H9 (cell line): ENCODE data around the gene DCAF6. TPM values are rescaled to one million over a fixed set of nuclear protein-coding genes. Genes with fewer than 3 reads are reported as not detected.
A peak's percentile ranks its signal among the peaks of the same experiment; 100 is the strongest.

Experiments
- DNase-seq: peaks from one replicate; pipeline ENCODE4 v3.0.0-alpha.2; 2017
- H2AFZ ChIP-seq: one replicate; pipeline ENCODE4 v1.6.1; 2013; ENCODE audit warnings: mild to moderate bottlenecking, low read length, control low read depth, moderate library complexity
- H2AK5ac ChIP-seq: 2 replicates; pipeline ENCODE4 v1.6.1; 2013; ENCODE audit warnings: low read length, control low read depth, mixed read lengths; ENCODE audit not compliant: insufficient read length
- H2BK120ac ChIP-seq: one replicate; pipeline ENCODE4 v1.6.1; 2013; ENCODE audit warnings: low read depth, mild to moderate bottlenecking, low read length, control low read depth, inconsistent platforms; ENCODE audit not compliant: poor library complexity, severe bottlenecking
- H2BK12ac ChIP-seq: 2 replicates; pipeline ENCODE4 v1.6.1; 2013; ENCODE audit warnings: low read length, control low read depth, mixed read lengths, low read depth; ENCODE audit not compliant: insufficient read length
- H2BK15ac ChIP-seq: 2 replicates; pipeline ENCODE4 v1.6.1; 2013; ENCODE audit warnings: low read depth, low read length, control low read depth
- H2BK20ac ChIP-seq: one replicate; pipeline ENCODE4 v1.6.1; 2013; ENCODE audit warnings: low read depth, mild to moderate bottlenecking, low read length, control low read depth, inconsistent platforms; ENCODE audit not compliant: poor library complexity, severe bottlenecking
- H2BK5ac ChIP-seq: 2 replicates; pipeline ENCODE4 v1.6.1; 2013; ENCODE audit warnings: low read length, control low read depth, mixed read lengths; ENCODE audit not compliant: insufficient read length
- H3K14ac ChIP-seq: 2 replicates; pipeline ENCODE4 v1.6.1; 2013; ENCODE audit warnings: low read length, control low read depth; ENCODE audit not compliant: insufficient read depth
- H3K18ac ChIP-seq: 2 replicates; pipeline ENCODE4 v1.6.1; 2013; ENCODE audit warnings: low read depth, mild to moderate bottlenecking, mixed read lengths, low read length, control low read depth; ENCODE audit not compliant: insufficient read length
- H3K23ac ChIP-seq: 2 replicates; pipeline ENCODE4 v1.6.1; 2013; ENCODE audit warnings: low read length, control low read depth, mixed read lengths, low read depth; ENCODE audit not compliant: insufficient read length
- H3K23me2 ChIP-seq: 2 replicates; pipeline ENCODE4 v1.6.1; 2013; ENCODE audit warnings: low read depth, mild to moderate bottlenecking, mixed read lengths, low read length, control low read depth; ENCODE audit not compliant: insufficient read length, poor library complexity, severe bottlenecking
- H3K27ac ChIP-seq: 2 replicates; pipeline ENCODE4 v1.5.1; 2013; ENCODE audit warnings: low read length, control low read depth, mixed read lengths, low read depth; ENCODE audit not compliant: insufficient read length
- H3K27me3 ChIP-seq: 2 replicates; pipeline ENCODE4 v1.6.1; 2013; ENCODE audit warnings: low read length, control low read depth, inconsistent platforms; ENCODE audit not compliant: insufficient read depth
- H3K4ac ChIP-seq: 2 replicates; pipeline ENCODE4 v1.6.1; 2013; ENCODE audit warnings: low read depth, mild to moderate bottlenecking, control low read depth, inconsistent platforms, low read length, moderate library complexity
- H3K4me1 ChIP-seq: 2 replicates; pipeline ENCODE4 v1.6.1; 2013; ENCODE audit warnings: low read length, control low read depth, inconsistent platforms; ENCODE audit not compliant: insufficient read depth
- H3K4me2 ChIP-seq: 2 replicates; pipeline ENCODE4 v1.6.1; 2013; ENCODE audit warnings: low read length, control low read depth, mixed read lengths; ENCODE audit not compliant: insufficient read length, insufficient read depth
- H3K56ac ChIP-seq: 2 replicates; pipeline ENCODE4 v1.6.1; 2013; ENCODE audit warnings: low read depth, mild to moderate bottlenecking, mixed read lengths, low read length, control low read depth; ENCODE audit not compliant: insufficient read length
- H3K79me1 ChIP-seq: 2 replicates; pipeline ENCODE4 v1.6.1; 2013; ENCODE audit warnings: low read depth, mild to moderate bottlenecking, moderate library complexity, low read length, control low read depth, inconsistent platforms; ENCODE audit not compliant: insufficient read depth, poor library complexity, severe bottlenecking
- H3K79me2 ChIP-seq: 2 replicates; pipeline ENCODE4 v1.6.1; 2013; ENCODE audit warnings: low read length, control low read depth, inconsistent platforms; ENCODE audit not compliant: insufficient read depth
- H3K9ac ChIP-seq: 2 replicates; pipeline ENCODE4 v1.6.1; 2013; ENCODE audit warnings: low read length, control low read depth, mixed read lengths; ENCODE audit not compliant: insufficient read length; ENCODE audit errors: extremely low read depth
- H3K9me3 ChIP-seq: one replicate; pipeline ENCODE4 v1.6.1; 2013; ENCODE audit warnings: low read depth, low read length, inconsistent platforms; ENCODE audit not compliant: control insufficient read depth
- H3T11ph ChIP-seq: one replicate; pipeline ENCODE4 v1.6.1; 2013; ENCODE audit warnings: mild to moderate bottlenecking, low read length, control low read depth, inconsistent platforms
- H4K20me1 ChIP-seq: one replicate; pipeline ENCODE4 v1.6.1; 2013; ENCODE audit not compliant: control insufficient read depth, insufficient read length, insufficient read depth
- H4K5ac ChIP-seq: 2 replicates; pipeline ENCODE4 v1.6.1; 2013; ENCODE audit warnings: low read depth, mild to moderate bottlenecking, mixed read lengths, low read length, control low read depth; ENCODE audit not compliant: insufficient read length
- H4K8ac ChIP-seq: replicated peaks from 2 replicates; pipeline ENCODE4 v1.6.1; 2013; ENCODE audit warnings: low read length, control low read depth, mixed read lengths, low read depth; ENCODE audit not compliant: insufficient read length
- H4K91ac ChIP-seq: 2 replicates; pipeline ENCODE4 v1.6.1; 2013; ENCODE audit warnings: low read depth, mild to moderate bottlenecking, moderate library complexity, mixed read lengths, low read length, control low read depth; ENCODE audit not compliant: insufficient read length
- H3K27ac Mint-ChIP-seq, 3 experiments: 2 replicates in 2 of 3; 3 replicates in 1 of 3; pipeline ENCODE4 v1.8.0; 2020 to 2021; ENCODE audit warnings: mixed read lengths in 3 of 3, mild to moderate bottlenecking in 1 of 3, moderate library complexity in 1 of 3
- H3K27me3 Mint-ChIP-seq: 2 replicates; pipeline ENCODE4 v1.8.0; 2021; ENCODE audit warnings: low read depth, mild to moderate bottlenecking, moderate library complexity, mixed read lengths
- H3K36me3 Mint-ChIP-seq, 3 experiments: 2 replicates in 2 of 3; 3 replicates in 1 of 3; pipeline ENCODE4 v1.8.0; 2020 to 2021; ENCODE audit warnings: low read depth in 3 of 3, mixed read lengths in 3 of 3; ENCODE audit not compliant: insufficient read depth in 1 of 3
- H3K4me1 Mint-ChIP-seq, 2 experiments: 2 replicates each; pipeline ENCODE4 v1.8.0; 2020; ENCODE audit warnings: mixed read lengths in 2 of 2
- H3K4me3 Mint-ChIP-seq, 2 experiments: 2 replicates in 1 of 2; 3 replicates in 1 of 2; pipeline ENCODE4 v1.8.0; 2020 to 2021; ENCODE audit warnings: mild to moderate bottlenecking in 2 of 2, mixed read lengths in 2 of 2, moderate library complexity in 1 of 2
- H3K9me3 Mint-ChIP-seq, 2 experiments: 2 replicates in 1 of 2; 3 replicates in 1 of 2; pipeline ENCODE4 v1.8.0; 2020; ENCODE audit warnings: mild to moderate bottlenecking in 2 of 2, mixed read lengths in 2 of 2, moderate library complexity in 1 of 2
- CTCF ChIP-seq: fragments of 200-600 bp; sonication (generic); conservative IDR thresholded peaks from 3 replicates; pipeline ENCODE4 v1.8.0; 2021; ENCODE audit warnings: antibody characterized with exemption, mild to moderate bottlenecking
- WGBS: extraction: QIAGEN DNeasy Blood & Tissue Kit; methylation state at CpG from one replicate; pipeline ENCODE4 v1.1.7; 2013; ENCODE audit warnings: missing lambda C conversion rate, low lambda C conversion rate, mixed read lengths; ENCODE audit not compliant: insufficient read length; ENCODE audit errors: extremely low coverage; 5-methylcytosine and 5-hydroxymethylcytosine counted together
- total RNA-seq: library from RNA; stranded (reverse); gene quantifications from 2 replicates; pipeline ENCODE4 v1.2.1, GENCODE V29; 2021

The DCAF6 gene
- total RNA-seq, 1 experiment from 2014 or later = 16.0 TPM

GRCh38 chr1:167999877-168000276 is 63.4 kb downstream of the DCAF6 start:
- Mint-ChIP-seq H3K27me3 (no peaks in the 10 kb centered on the region), H3K36me3 (peaks cover 0 to 15% (median 8%) of the 10 kb centered on the region in 3 experiments; a peak in 4 of 7 replicates), H3K27ac (0 out of 7 replicates have a peak overlapping the region, but pooled peaks of 1 of the 3 experiments have one; percentile 5), H3K4me3 (no peak overlapping the region), H3K9me3 (no peaks in the 10 kb centered on the region), H3K4me1 (peaks cover 6 to 11% of the 10 kb centered on the region in 2 experiments)
- H2AFZ ChIP-seq = no peak overlapping the region
- no peaks in the 10 kb centered on the region for H3K23me2 ChIP-seq
- H3K9ac ChIP-seq = no peak overlapping the region
- no peak overlapping the region for H4K91ac ChIP-seq
- no peak overlapping the region for H3K4me2 ChIP-seq
- no peaks in the 10 kb centered on the region for H3K9me3 ChIP-seq
- no peaks in the 10 kb centered on the region for H3K27me3 ChIP-seq
- no peak for TF ChIP-seq CTCF
- WGBS = no CpG with 5 or more reads among the region's 3 CpGs
- H3K4ac ChIP-seq = no peak overlapping the region
- H2BK12ac ChIP-seq = no peak overlapping the region
- peaks cover 2% of the 10 kb centered on the region; the same call in 1 of the 2 replicates for H3K4me1 ChIP-seq
- H2BK120ac ChIP-seq = no peak overlapping the region
- H3K18ac ChIP-seq = no peak overlapping the region
- no peak overlapping the region for H4K5ac ChIP-seq
- H3K27ac ChIP-seq = no peak overlapping the region
- no peak overlapping the region for H4K8ac ChIP-seq
- H3K79me2 ChIP-seq = no peaks in the 10 kb centered on the region
- no peak overlapping the region for H2BK20ac ChIP-seq
- no peaks in the 10 kb centered on the region for H3K79me1 ChIP-seq
- H2AK5ac ChIP-seq = no peak overlapping the region
- no peak overlapping the region for H2BK5ac ChIP-seq
- no peak overlapping the region for H2BK15ac ChIP-seq
- no peaks in the 10 kb centered on the region for H4K20me1 ChIP-seq
- no peak overlapping the region for H3K14ac ChIP-seq
- H3K56ac ChIP-seq = no peak overlapping the region
- DNase-seq = no peak
- H3T11ph ChIP-seq = no peak overlapping the region
- H3K23ac ChIP-seq = no peak overlapping the region
